HG03575 (cell line): Measurements from ENCODE around the gene PREP.

Experiments
- ATAC-seq: cut with Tn5 transposase; IDR thresholded peaks from one replicate; pipeline ENCODE4 v1.9.1; 2021; ENCODE audit not compliant: unreplicated experiment, insufficient number of reproducible peaks, low FRiP score; ENCODE audit errors: extremely low read depth

The PREP gene

DNA sequence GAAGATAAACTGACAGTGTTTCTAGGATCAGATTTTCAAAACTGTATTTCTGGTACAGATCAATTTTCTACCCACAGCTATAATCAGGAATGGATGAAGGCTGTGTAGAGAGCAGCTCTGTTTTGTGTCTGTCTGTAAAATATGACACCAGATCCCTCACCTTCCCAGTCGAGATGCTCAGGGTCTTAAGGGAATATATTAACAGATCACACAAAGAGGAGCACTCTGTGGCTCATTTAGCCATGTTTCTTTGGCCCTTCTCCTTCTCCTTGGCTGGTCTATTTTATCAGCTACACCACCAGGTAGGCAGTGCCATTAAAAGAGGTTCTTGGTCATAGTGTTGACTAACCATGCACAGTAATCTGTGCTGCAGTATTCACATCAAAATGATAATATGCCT lies 82.6 kb downstream of the PREP start:
- ATAC-seq = no peak

DNA sequence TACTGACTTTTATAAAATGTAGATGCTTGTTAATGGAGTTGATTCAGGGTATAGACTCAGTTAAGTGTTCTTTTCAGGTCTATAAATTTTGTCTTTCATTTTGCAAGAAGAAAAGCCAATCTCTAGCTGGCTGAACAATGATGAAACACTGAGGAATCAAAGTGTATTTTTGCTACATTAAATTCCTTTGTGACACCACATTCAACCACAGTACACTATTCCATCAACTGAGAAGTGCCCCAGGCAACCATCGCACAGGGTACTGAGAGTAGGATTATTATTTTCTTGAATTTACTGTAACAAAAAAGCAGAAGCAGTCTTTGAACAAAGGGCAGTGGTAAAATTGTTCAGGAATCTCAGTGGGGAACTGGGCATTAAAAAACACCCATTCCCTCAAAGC lies 83.6 kb downstream of the PREP start:
- ATAC-seq = no peak

DNA sequence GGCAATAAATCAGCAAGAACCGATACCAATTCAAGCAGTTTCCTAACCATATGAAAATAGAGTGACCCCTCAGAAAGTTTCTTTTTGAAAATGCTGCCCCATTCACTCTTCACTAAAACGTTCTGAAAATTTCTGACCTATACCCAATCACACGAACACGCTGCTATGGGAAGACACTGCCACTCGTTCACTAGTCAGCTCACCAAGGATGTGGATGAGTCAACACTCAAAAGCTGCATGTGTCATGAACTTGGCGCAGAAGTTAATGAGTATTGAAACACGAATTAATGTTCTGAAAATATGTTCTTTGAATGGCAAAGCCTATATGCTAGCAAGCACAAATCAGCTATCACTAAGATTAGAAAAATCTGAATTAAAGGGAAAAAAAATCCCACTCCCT lies 84.2 kb downstream of the PREP start:
- no peak for ATAC-seq

DNA sequence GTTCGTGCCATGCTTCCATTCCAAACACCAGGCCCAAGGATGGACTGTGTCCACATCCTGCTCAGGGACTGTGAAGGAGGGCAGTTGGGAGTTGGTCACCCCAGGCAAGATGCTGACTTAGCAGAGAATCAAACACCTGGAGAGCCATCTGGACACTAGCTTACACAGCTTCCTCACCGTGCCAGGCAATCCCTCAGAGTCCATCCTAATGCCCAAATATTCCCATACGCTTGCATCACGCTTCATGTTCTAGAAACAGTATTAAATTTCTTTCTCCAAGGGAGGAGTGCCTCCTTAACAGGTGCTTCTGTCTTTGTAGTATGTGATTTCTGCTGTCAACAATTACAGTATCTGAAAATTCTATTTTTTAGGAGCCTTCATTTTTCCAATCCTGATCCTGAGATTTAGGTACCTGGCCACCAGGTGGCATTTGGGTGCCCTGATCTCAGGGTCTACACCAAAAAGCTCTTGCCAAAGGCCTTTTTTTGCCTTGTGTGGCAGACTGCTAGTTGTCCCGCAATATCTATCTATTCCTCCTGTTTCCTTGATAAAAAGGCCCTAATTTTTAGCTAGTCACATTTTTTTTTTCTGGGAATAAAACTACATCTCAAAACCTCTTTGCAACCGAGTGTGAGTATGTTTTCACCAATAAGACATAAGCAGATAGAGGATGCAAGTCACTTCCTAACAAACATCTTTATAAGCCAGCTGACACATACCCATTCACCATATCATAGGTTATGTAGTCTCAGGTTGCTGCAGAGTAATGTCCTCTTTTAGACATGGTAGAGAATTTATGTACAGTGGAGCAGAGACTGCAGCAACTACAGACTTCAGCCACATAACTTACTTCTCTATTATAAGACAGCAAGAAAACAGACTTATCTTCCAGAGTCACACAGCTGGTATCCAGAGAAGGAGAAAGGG lies 85.0 kb downstream of the PREP start:
- no peak for ATAC-seq

DNA sequence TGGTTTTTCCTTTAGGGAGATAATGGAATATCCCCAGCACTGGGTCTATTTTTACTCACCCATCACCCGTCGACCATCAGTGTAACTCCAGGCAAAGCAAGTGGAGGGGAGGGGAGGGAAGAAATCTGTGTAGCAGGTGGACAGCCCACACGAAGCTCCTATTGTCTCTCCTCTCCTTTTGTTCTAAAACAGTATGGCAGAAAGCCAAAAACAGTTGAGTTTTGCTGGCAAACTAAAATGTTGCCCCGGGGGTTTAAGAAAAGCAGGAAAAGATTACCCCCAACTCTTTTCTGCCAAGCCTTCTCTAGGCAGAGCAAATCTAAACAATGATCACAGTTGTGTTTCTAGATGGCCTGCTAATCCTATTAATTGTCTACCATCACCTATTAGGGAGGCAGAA lies 89.7 kb downstream of the PREP start:
- ATAC-seq = no peak

DNA sequence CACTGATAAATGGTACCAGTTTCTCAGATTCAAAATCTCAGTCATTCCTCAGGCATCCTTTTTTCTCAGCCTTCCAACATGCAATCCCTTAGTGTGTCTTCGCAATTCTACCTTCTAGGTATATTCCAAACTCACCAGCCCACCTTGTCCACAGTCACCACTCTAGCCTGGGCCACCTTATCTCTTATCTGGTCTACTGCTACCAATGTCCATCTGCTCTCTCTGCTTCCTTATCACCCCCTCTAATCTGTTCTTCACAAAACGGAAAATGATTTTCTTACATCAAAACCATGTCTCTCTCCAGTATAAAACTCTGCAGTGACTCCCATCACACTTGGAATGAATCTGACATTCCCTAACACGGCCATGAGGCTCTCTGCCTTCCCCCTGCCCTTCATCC lies 91.9 kb downstream of the PREP start:
- no peak for ATAC-seq

DNA sequence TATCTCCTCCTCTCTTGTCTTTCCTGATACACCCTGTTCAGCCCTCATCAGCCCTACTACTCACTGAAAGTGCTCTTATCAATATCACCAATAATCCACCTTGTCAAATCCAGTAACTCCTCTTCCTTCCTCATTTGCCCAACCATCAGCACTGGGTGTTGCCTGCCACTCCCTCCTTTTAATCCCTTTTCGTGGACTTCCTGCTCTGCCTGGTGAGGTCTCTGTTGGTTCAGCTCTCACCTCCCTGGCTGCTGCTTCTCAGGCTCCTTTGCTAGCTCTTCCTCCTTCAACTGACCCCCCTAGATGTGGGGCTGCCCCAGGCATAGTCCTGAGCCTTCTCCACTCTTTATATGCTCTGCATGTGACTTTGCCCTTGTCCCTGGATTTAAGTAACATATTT lies 92.5 kb downstream of the PREP start:
- no peak for ATAC-seq

DNA sequence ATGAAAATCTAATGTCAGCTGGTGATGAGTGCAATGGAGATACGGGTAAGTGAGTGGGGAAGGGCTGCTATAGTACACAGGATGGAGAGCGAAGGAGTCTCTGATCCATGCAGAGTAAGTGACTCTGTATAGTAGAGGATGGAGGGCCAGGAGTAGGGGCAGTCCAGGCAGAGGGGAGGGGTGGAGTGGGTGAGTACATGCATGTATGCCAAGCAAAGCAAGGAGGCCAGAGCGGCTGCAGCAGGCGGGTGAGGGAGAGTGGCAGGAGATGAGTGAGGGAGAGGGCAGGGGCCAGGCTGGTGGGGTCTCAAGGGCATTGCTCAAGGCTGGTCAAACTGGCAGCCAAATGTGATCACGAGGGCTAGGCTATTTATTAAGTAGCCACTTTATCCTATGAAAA lies 94.0 kb downstream of the PREP start:
- no peak for ATAC-seq

DNA sequence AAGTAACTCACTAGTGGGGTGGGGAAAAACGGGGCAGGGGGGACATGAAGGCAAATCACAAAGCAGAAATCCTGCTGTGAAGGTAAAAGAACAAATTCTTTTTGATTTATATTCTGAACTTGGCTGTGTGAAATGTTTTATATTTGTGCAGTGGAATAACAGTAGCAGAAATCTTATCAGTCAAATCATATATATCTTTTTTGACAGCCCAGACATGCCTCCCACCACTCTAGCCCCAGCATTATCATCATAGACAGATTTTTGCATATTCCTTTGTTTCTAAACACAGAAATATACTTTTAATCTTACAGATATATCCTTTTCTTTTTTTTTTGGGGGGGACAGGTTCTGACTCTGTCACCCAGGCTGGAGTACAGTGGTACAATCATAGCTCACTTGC lies 97.4 kb downstream of the PREP start:
- no peak for ATAC-seq

DNA sequence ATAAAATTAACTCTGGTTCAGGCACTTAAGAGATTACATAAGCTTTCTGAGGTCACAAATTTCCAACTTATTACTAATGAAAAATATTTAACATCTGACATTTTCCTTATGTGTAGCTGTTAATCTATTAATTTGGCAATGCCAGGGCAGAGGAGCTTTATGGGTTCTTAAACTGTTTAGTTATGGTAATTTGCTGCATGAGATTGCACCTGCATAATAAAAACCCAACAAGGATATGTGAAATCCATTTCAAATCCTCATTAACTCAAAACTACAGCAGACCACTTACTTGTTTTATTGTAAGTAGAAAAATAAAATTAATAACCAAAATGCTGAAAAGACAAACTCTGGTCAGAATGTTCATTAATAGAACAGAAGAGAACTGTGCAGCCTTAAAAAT lies 98.1 kb downstream of the PREP start:
- ATAC-seq = no peak

DNA sequence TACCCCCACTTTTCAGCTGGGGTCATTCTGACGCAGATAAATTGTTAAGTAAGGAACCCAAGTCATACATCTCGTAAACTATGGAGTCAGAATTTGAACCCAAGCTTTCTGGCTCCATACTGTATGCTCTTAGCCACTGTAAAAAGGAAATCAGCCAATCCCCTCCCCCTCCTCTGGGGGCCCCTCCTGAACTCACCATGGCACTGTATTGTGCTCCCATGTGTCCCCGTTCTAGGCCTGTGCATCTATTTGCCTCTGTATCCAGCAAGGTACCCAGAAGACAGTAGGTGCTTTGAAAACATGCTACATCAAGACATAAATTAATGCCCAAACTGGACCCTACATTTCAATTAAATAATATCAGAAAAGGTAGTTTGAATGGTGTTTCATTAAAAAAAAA lies 98.5 kb downstream of the PREP start:
- ATAC-seq = no peak

DNA sequence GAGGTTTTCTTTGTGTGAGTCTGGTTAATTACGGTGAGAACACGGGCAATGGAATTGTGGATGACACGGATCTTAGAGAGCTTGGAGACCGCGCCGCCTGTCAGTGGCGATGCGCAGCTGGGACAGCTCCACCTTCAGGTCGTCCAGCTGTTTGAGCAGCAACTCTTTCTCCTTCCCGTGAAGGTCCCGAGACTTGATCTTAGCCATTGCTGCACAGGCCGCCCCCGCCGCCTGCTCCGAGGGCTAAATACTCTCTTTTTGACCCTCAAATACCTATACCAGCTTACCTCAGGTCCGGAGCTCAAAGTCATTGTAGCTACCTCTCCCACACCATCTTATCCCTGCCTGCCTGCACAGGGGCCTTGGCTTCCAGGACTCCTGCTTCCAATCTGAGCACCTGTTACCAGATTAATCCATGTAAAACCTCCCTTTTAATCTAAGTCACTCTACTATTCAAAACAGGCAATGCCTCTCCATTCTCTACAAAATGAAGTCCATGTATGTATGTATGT lies 100.2 kb downstream of the PREP start:
- ATAC-seq = no peak

DNA sequence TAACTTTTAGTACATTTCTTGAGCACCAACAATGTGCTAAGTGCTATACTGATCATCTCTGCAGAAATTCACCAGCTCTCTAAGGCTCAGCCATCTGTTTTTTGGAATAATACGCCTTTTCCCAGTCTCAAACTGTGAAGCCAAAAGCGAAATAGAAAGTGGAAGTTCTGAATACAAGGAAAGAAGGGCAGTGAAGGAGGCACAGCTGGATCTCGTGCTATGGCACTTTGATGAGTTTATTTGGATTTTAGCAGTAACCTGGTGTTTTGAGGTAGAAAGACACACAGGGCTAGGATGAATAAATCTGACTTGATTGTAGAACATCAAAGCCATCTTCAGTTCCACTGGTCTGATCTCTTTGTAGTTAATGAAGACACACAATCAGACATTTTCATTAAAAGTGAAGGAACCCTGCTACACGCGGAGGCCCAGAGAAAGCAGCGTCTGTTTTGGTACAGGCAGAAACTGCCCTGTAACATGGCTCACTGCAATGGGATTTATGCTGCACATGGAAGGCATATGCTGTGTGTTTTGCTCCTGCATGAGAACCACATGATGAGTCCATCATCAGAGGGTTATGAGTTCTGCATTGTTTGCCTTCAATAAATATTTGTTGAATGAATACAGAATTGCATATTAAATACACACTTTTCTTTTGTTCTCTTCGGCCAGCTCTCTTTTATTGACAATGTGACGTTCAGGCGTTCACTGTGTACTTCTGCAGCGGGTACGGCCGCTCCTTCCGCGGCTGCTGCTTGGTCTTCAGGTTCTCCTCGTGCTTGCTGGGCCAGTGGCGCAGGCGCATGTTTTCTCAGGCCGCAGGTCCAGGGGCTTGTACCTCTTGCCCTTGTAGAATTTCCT lies 100.9 kb downstream of the PREP start:
- no peak for ATAC-seq

DNA sequence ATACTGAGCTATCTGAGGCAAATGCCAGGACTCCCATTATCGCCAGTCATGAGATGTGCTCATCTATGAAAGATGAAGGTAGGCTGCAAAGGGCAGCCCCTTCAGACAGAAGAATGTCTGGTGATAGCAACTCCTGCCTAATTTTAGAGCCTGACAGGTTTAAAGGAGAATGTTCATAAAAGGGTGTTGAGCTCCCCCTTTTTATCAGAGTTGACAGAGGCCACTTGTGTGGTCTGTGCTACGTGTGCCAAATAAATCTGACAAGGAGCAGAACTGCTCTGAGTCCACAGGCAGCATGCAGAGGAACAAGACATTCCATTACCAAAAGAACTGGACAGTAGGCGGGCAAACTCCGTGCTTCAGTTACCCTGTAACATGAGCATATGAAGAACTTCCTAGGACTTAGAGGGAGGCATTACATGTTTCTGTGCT lies 101.8 kb downstream of the PREP start:
- no peak for ATAC-seq

DNA sequence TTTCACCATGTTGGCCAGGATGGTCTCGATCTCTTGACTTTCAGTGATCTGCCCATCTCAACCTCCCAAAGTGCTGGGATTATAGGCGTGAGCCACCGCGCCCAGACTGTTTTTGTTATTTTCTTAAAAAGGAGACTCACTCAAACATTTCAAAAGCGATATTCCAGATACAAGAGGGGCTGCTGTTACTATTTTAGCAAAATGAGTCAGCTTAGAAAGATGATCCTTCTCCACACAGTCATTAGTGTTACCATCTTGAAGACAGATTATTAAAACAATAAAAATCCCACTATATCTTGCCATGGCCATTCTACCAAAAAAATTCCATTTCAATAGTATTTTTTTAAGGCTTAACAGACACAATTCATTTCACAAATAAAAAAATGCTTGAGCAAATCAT lies 102.8 kb downstream of the PREP start:
- ATAC-seq = no peak

DNA sequence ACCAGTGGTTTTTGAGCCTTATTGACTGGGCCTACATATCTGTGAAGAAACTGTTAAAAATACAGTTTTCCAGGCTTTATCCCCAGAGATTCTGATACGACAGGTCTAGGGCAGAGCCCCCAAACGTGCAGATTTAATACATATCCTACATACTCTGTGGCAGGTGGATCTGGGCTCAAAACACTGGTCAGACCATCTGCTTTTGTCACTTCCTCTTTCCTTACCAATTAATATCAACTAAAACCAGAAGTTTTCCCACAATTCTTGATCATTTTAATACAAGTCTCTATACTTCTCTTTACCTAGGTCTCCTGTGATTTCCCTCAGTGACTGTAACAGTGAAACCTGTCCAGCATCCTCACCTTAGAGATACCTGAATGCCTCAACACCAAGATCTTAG lies 108.8 kb downstream of the PREP start:
- no peak for ATAC-seq

DNA sequence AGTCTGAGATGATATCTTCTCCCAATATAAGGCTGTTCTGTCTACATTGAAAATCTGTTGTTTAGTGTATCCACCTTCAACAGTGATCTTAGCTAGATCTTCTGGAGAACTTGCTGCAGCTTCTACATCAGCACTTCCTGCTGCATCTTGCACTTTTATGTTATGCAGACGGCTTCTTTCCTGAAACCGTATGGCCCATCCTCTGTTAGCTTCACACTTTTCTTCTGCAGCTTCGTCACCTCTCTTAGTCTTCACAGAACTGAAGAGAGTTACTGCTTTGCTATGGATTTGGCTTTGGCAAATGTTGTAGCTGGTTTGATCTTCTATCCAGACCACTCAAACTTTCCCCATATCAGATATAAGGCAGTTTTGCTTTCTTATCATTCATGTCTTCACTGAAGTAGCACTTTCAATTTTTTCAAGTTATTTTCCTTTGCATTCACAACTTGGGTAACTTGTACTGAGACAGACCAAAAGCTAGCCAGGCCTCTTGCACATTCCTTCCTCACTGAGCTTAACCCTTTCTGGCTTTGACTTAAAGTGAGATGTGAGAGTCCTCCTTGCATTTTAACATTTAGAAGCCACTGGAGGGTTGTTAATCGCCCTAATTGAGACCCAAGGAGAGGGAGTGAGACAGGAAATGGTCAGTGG lies 110.1 kb downstream of the PREP start:
- ATAC-seq = no peak

DNA sequence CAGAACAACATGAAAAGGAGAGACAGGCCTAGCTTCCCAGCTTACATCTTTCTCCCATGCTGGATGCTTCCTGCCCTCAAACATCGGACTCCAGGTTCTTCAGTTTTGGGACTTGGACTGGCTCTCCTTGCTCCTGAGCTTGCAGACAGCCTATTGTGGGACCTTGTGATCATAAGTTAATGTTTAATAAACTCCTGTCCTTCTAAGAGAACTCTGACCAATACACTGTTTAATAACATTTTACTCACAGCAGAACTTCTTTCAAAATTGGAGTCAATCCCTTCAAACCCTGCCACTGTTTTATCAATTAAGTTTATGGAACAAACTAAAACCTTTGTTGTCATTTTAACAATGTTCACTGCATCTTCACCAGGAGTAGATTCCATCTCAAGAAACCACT lies 111.4 kb downstream of the PREP start:
- ATAC-seq = no peak
